ENCODE measurements around the gene CRAMP1.

- TF ChIP-seq EZH2 (IDR thresholded peaks at IDR 0.05; ENCODE audit: borderline replicate concordance, low read depth, low read length, poor library complexity, severe bottlenecking) (no peak), CTCF (conservative IDR thresholded peaks at IDR 0.05; ENCODE audit: low read depth, low read length) (no peak)
These were observed 8.2 kb downstream of the CRAMP1 start for GRCh38 chr16:1620391-1620790.

All from A673 (cell line).